ENCODE measurements around the gene ZNF628. TPM values are rescaled to one million over a fixed set of nuclear protein-coding genes. Genes with fewer than 3 reads are reported as not detected.
A peak's percentile ranks its signal among the peaks of the same experiment; 100 is the strongest.

The ZNF628 gene
- total and polyA plus RNA-seq, 2 donors (not counting 1 experiment from before 2014, with no cell fraction given), result 13.3 to 18.3 TPM

GRCh38 chr19:55500368-55500952, 24.0 kb downstream of the ZNF628 start:
- H3K27me3 Mint-ChIP-seq, result no peaks in the 10 kb centered on the region
- WGBS (ENCODE audit: insufficient coverage), result 90% methylated on average over 23 of the region's 26 CpGs
- H2AFZ ChIP-seq (ENCODE audit: insufficient read depth, low read depth, low read length, poor library complexity, severe bottlenecking), result no peak overlapping the region
- DNase-seq, result no peak
- ChIA-PET CTCF (interaction anchor here (0.9 to 1.1 kb wide), 2 partner anchors 11 to 33 kb away, joined by 3 read pairs; no protein-coding TSS in a partner anchor), POLR2A (no interaction called here)
- H3K36me3 ChIP-seq (replicated peaks in 1 of 2; ENCODE audit: control extremely low read depth in 1 of 2, control insufficient read depth in 1 of 2, extremely low read depth in 1 of 2, insufficient read depth in 2 of 2, low read length in 1 of 2), result no peaks in the 10 kb centered on the region
- H3K4me3 Mint-ChIP-seq, result no peak overlapping the region
- no peaks in the 10 kb centered on the region for H3K9me3 ChIP-seq (ENCODE audit: control extremely low read depth in 1 of 3, control insufficient read depth in 2 of 3, insufficient read depth in 1 of 3, low read length in 2 of 3)
- no peak overlapping the region for H3K27ac Mint-ChIP-seq
- no peaks in the 10 kb centered on the region for H4K20me1 ChIP-seq (ENCODE audit: control insufficient read depth, insufficient read depth, low read length, poor library complexity, severe bottlenecking)
- H3K4me1 Mint-ChIP-seq, result peaks cover 16% of the 10 kb centered on the region
- no peak for TF ChIP-seq CTCF (IDR thresholded peaks at IDR 0.05)
- TF ChIP-seq EZH2 (IDR thresholded peaks at IDR 0.05; ENCODE audit: borderline replicate concordance, insufficient read depth, low read depth, low read length, poor library complexity, severe bottlenecking), result no peak
- no peaks in the 10 kb centered on the region for H3K9me3 Mint-ChIP-seq (ENCODE audit: insufficient read depth)
- intact Hi-C loops (cut with micrococcal nuclease), result loop anchor here (5.0 kb wide), 2 partner anchors 132 to 198 kb away; no protein-coding TSS in a partner anchor
- no peaks in the 10 kb centered on the region for H3K27me3 ChIP-seq (replicated peaks in 1 of 4; ENCODE audit: control extremely low read depth in 1 of 4, control insufficient read depth in 3 of 4, insufficient read depth in 4 of 4, low read length in 3 of 4)
- no peak overlapping the region for H3K9ac ChIP-seq (ENCODE audit: low read length)
- no peak overlapping the region for H3K4me2 ChIP-seq (replicated peaks; ENCODE audit: low read depth, low read length, poor library complexity, severe bottlenecking)
- peaks cover 6% of the 10 kb centered on the region for H3K79me2 ChIP-seq (ENCODE audit: control insufficient read depth, insufficient read depth, low read length)
- H3K4me1 ChIP-seq (ENCODE audit: control insufficient read depth in 2 of 2, insufficient read depth in 2 of 2, low read length in 2 of 2), result peaks cover 4 to 16% of the 10 kb centered on the region in 2 donors
- no peak for ATAC-seq (ENCODE audit: low read depth)
- no peak overlapping the region for H3K27ac ChIP-seq (ENCODE audit: low read length in 2 of 2)
- H3K4me3 ChIP-seq (ENCODE audit: control extremely low read depth in 1 of 5, extremely low read depth in 1 of 5, insufficient read depth in 1 of 5, low read depth in 2 of 5, low read length in 4 of 5), result no peak overlapping the region

GRCh38 chr19:55502197-55502952, 26.0 kb downstream of the ZNF628 start:
- Histone ChIP-seq H3K4me1 (ENCODE audit: control insufficient read depth in 2 of 2, insufficient read depth in 2 of 2, low read length in 2 of 2) (peaks cover 4 to 16% of the 10 kb centered on the region in 2 donors), H3K9ac (ENCODE audit: low read length) (no peak overlapping the region), H3K79me2 (ENCODE audit: control insufficient read depth, insufficient read depth, low read length) (peaks cover 6% of the 10 kb centered on the region), H3K4me3 (ENCODE audit: control extremely low read depth in 1 of 5, extremely low read depth in 1 of 5, insufficient read depth in 1 of 5, low read depth in 2 of 5, low read length in 4 of 5) (no peak overlapping the region), H4K20me1 (ENCODE audit: control insufficient read depth, insufficient read depth, low read length, poor library complexity, severe bottlenecking) (no peaks in the 10 kb centered on the region), H3K27me3 (replicated peaks in 1 of 4; ENCODE audit: control extremely low read depth in 1 of 4, control insufficient read depth in 3 of 4, insufficient read depth in 4 of 4, low read length in 3 of 4) (no peaks in the 10 kb centered on the region), H2AFZ (ENCODE audit: insufficient read depth, low read depth, low read length, poor library complexity, severe bottlenecking) (no peak overlapping the region), H3K36me3 (replicated peaks in 1 of 2; ENCODE audit: control extremely low read depth in 1 of 2, control insufficient read depth in 1 of 2, extremely low read depth in 1 of 2, insufficient read depth in 2 of 2, low read length in 1 of 2) (no peaks in the 10 kb centered on the region), H3K4me2 (replicated peaks; ENCODE audit: low read depth, low read length, poor library complexity, severe bottlenecking) (no peak overlapping the region), H3K9me3 (ENCODE audit: control extremely low read depth in 1 of 3, control insufficient read depth in 2 of 3, insufficient read depth in 1 of 3, low read length in 2 of 3) (no peaks in the 10 kb centered on the region), H3K27ac (ENCODE audit: low read length in 2 of 2) (no peak overlapping the region)
- ATAC-seq (ENCODE audit: low read depth) (no peak), DNase-seq (no peak)
- Mint-ChIP-seq H3K27me3 (no peaks in the 10 kb centered on the region), H3K4me3 (peak overlapping the region; percentile 57), H3K9me3 (ENCODE audit: insufficient read depth) (no peaks in the 10 kb centered on the region), H3K27ac (no peak overlapping the region), H3K4me1 (peaks cover 16% of the 10 kb centered on the region)
- intact Hi-C loops (cut with micrococcal nuclease), result loop anchor here (2.0 to 5.0 kb wide), 4 partner anchors 26 to 200 kb away; partner anchors contain the start of genes ISOC2 and ZNF628
- 90% methylated on average over 7 of the region's 9 CpGs for WGBS (ENCODE audit: insufficient coverage)
- POLR2A ChIA-PET, result no interaction called here
- CTCF ChIA-PET, result interaction anchor here (1.0 to 2.0 kb wide), 2 partner anchors 14 to 131 kb away, joined by 3 to 5 read pairs; no protein-coding TSS in a partner anchor
- TF ChIP-seq EZH2 (IDR thresholded peaks at IDR 0.05; ENCODE audit: borderline replicate concordance, insufficient read depth, low read depth, low read length, poor library complexity, severe bottlenecking) (no peak), CTCF (IDR thresholded peaks at IDR 0.05) (no peak)
